RCC 7860 (cell line): ENCODE data around the gene FZD1.

Experiments used
- DNase-seq: peaks from one replicate; pipeline ENCODE4 v3.0.0-alpha.2; 2015; ENCODE audit warnings: low spot score
- FAIRE-seq: peaks from 2 replicates; lab custom pipeline; 2012; peaks lifted over from hg19 to GRCh38; lab: Jason Lieb, UNC

FZD1 gene

DNA sequence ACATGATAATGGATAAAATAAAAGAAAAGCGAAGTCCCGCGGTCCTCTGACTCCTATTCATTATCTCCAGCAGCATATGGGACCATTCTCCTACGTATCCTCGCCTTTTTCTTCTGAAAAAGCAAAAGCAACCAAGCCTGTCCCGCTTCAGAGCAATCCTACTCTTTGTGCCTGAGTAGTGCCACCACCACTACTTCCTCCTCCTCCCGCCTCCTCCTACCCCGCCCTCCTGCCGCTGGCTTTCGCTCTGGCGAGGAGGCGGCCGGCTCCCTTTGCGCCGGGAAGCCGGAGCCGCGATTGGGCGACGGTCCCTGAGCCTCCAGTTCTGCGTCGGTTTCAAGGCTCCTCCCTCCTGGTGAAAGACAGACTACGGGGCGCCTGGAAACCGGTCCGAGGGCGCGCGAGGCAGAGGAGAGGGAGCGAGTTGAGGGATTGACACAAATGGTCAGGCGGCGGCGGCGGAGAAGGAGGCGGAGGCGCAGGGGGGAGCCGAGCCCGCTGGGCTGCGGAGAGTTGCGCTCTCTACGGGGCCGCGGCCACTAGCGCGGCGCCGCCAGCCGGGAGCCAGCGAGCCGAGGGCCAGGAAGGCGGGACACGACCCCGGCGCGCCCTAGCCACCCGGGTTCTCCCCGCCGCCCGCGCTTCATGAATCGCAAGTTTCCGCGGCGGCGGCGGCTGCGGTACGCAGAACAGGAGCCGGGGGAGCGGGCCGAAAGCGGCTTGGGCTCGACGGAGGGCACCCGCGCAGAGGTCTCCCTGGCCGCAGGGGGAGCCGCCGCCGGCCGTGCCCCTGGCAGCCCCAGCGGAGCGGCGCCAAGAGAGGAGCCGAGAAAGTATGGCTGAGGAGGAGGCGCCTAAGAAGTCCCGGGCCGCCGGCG is at the start of gene FZD1:
FZD1 (plus strand) TSS at position 388 of the 878 bp plus-strand sequence; CDS start at position 836, 448 bp downstream.
- DNase-seq = peak; percentile 98
- FAIRE-seq = peak; percentile 93

DNA sequence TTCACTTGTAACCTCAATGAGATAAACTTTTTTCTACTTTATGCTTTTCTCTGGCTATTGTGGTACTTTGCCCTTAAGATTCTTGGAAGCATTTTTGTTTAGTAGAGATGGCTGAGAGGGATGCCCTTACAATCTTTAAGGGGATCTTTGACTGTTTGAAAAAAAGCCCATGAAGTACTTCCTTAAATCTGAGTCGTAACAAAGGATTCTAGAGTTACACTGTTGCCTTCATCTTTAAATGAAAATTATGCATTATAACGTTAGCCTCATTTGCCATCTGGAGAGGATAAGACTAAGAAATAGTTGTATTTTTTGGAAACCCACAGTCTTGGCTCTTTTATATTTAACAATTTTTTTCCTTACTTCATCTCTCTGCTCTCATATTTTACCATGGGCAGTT is 37.8 kb upstream of the FZD1 start:
- DNase-seq (no peak), FAIRE-seq (no peak)

DNA sequence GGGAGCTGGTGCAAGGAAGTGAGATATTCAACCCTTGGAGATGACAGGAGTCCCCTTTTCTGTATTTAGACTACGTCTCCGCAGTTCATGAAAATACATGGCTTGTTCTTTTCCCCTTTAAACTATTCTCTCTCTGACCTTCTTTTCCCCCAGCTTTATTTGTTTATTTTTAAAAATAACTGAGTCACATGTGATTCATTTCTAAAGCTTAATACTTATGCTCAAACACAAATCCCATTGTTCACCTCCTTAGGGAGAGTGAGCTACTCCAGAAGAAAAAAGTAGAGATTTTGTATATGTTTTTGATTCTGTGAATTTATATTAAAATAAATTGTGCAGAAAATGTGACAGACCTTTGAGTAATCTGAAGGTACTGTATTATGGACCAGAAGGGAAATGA is 35.9 kb upstream of the FZD1 start:
- no peak for FAIRE-seq
- DNase-seq = no peak

DNA sequence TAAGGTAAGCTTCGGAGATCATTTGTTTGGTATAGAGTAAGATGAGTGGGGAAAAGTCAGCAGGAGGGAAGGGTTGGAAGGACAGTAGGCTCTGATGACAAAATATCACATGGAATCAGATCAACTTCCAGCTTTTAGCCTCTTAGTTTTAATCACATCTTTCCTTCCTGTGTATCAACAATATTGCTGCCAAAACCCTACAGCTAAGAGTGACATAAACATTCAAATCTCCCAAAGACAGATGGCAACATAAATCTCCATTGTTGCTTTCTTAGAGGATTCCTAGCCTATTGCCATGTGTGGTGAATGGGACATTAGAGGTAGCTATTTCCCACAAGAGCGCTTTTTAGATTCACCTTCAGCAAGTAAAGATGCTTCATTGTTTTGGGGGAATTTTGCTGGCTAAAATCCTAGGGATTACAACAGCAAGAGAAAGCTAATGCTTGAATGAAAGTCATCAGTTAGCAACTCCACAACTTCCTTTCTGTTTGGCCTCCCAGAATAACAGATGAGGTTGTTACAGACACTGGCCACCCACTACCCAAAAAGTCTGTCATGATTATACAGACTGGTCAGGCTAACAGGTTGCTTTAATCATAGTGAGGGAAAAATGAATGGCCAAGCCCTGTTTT is 35.2 kb upstream of the FZD1 start:
- no peak for DNase-seq
- FAIRE-seq = no peak

DNA sequence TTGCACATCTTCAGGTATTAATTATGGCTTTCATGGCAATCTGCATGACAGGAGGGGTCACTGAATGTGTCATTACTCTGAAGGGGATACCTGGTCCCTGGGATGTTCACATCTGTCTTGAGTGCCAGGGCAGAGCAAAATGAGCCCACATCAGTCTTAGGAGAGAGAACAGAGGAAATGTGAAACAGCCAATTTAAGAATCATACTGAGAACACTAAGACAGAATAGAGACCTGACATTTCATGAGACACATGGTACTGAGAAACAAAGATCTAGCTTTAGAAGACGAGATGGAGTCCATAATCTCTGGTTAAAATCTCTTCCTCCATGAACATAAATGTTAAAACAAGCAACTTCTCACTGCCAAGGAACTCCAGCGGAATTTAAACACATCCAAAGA is 34.1 kb upstream of the FZD1 start:
- DNase-seq = no peak
- FAIRE-seq = no peak

DNA sequence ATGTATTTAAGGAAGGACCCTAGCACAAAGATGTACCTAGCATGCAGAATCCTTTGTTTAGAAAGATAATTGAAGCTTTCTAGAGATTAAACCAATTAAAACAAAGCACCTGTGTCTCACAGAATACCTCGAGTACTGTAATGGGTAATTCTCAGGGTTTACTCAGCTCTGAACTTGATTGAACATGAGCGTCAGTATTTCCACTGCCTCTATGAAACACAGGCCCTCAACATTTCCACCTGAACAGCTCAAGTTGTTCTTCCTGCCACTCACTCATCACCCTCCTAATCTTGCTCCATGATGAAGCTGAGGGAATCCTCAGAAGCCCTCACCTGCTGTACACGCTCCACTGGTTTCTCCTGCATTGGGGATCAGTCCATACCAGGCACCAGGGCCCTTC is 33.7 kb upstream of the FZD1 start:
- DNase-seq (no peak), FAIRE-seq (no peak)

DNA sequence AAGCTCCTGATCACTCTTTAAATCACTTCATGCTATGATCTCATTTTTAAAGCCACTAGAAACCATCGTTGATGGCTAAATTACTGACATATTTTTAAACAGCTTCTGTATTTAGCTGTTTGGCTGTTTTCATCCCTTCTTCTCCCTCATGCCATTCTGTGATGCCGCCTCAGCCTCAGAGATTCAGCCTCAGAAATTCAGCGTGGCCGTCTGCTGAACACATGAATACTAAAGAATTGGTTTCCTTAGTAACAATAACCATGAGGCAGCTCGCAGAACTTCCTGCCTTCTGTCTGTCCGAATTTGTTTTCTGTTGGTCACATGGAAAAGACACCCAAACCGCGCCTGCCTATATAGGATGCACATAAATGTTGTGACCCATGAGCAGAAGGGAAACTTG is 31.0 kb upstream of the FZD1 start:
- FAIRE-seq (no peak), DNase-seq (no peak)

DNA sequence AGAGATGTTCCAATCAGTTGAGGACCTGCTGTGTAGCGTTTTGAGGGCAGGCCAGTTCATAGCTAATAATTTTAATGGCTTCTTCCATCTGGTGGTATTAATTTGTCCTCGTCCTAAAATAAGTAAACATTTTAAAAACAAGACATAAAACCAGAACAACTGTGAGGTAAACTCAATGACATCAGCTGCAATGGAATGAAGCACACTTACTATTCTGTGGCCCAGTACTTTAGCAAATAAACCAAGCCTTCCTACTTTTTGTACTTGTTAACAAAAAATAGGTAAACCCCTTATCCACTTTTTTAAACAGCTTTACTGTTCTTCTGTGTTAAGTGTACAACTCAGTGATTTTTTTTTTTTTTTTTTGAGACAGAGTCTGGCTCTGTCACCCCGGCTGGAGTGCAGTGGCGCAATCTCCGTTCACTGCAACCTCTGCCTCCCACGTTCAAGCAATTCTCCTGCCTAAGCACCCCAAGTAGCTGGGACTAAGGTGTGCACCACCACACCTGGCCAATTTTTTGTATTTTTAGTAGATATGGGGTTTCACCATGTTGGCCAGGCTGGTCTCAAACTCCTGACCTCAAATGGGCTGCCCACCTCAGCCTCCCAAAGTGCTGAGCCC is 28.9 kb upstream of the FZD1 start:
- FAIRE-seq = no peak

DNA sequence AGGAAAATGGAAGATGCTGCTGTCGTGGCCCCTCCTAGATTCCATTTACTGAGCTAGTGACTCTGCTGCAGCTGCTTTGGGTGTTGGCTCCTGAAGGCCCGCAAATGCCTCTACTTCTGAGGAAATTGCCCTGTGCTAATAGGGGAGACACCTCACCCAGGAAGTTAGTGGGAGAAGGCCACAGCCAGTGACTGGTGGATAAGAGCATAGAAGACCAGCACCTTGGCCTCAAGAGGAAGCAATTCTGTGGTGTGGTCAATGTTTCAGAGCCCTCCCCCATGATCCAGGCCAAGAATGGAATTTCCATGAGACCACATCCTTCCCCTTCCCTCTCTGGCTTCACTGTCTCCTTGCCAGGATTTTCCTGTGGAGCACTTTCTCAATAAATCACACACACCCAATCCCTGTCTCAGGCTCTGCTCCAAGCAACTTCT is 25.0 kb upstream of the FZD1 start:
- peak; percentile 94 for DNase-seq
- peak; percentile 97 for FAIRE-seq

More for the DNA sequence above, 28.9 kb upstream of the FZD1 start:
- DNase-seq = no peak

DNA sequence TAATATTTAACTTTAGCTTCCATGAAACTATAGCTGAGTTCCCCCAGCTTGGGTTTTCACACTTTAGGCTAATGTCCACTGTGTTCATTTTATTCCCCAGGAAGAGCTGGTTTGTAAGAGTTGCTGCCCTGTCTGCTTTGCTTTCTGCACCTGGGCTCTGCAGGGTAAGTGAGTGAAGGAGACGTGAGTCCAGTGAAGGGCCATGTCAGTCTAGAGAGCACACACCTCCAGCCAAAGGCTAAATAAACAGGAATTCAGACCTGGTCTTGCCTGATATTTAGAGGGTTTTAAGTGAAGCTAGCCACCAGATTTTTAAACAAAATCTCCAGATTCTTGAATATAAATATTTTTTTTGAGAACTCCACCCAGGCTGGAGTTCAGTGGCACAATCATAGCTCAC is 24.5 kb upstream of the FZD1 start:
- FAIRE-seq = no peak
- no peak for DNase-seq

DNA sequence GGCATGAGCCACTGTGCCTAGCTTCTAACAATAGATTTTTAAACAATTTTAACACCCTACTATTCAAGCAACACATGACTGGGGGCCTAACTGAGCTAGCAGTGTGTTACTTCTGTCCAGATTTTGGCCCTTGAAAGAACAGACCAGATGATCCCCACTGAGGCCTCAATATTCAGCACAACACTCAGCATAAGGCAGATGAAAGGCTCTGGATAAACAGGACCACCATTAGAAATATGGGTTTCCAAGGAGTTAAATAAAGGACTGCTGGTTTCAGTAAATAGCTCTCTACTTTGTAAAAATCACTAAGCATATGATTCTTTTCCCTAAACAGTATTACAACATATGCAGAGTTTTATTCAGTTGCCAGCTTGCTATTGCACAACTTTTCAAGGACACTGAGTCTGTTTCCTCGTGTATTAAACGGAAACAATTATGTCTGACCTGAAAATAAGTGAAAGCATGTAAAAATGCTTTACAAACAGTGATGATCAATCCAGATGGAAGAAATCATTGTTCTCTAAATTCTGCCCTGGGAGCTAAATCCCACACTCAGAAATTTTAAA is 23.8 kb upstream of the FZD1 start:
- DNase-seq = no peak
- FAIRE-seq = no peak

DNA sequence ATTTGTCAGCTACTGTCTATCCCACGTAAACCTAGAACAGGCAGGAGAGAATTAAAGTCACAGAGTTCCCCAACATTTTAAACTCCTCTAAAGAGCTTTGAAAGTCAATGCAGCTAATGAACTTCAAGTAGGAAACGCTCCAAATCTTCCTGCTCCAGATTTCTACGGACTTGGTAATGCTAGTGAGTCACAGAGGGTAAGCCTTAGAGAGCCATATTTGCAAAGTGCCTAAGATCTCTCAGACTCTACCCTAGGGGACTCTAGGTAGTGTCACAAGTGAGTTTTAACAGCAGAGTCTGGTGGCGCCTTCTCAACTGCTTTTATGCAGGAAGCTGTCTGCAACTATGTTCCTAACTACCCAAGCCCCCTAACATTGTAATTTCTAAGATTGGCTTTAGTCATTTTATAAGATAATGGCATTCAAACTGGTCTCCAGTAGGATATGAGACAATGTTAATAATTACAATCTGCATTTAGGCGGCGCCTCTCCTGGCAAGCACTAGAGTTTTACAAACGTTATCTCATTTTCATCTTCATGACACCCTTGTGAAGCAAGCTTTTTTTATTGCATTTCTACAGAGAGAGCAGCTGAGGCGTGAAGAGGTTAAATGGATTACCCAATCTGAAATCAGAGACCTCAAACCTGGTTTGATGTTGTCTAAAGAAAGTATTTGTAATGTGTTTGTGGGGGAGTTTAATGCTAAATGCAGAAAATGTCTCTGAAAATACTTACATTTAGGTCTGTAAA is 22.0 kb upstream of the FZD1 start:
- FAIRE-seq (peak; percentile 91), DNase-seq (peak; percentile 81)

DNA sequence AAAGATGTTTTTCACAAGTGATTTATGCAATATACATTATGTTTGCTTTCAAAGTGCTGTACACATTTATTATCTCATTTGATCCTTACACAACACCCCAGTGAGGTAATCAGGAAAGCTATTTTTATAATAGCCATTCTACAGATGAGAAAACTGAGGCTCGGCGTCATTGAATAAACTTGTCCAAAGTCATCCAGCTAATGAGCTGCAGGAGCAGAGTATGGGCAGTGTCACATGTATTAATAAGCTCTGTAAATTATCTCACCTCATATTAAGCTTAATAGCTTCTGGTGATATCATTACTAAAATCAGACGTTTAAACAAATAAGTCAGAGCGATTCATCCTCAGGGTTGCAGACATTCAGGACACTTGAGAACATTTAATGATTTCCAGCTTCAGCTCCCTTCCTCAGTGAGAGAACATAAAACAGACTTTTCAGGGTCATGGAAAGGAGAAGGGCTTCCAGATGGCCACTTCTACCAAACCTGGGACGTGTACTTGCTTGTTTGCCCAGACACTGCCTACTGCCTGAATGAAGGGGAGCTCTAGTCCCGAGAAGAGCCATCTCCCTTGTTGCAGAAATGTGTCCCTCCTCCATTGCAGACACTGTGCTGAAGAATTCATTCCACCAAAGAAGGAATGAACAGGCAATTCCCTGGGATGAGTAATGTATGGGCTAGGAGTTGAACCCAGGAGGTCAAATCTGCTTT is 20.5 kb upstream of the FZD1 start:
- FAIRE-seq (no peak), DNase-seq (peak; percentile 53)

DNA sequence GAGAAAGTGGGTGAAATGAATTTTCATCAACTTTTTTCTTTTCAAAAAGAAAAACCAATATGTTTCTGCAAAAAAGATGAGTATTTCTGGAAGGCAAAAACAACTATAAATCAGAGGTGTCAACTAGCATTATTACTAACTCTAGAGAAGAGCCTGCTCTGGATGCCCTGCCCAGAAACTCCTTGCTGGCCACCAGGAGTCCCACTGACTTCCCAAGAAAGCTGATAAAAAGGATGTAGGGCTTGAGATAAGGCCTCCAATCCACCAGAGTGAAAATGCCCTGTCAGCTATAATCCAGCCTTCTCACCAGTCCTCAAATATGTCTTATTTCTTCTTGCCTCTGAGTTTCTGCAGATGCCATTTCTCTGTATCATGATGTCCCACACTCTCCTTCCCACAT is 16.7 kb upstream of the FZD1 start:
- no peak for FAIRE-seq

DNA sequence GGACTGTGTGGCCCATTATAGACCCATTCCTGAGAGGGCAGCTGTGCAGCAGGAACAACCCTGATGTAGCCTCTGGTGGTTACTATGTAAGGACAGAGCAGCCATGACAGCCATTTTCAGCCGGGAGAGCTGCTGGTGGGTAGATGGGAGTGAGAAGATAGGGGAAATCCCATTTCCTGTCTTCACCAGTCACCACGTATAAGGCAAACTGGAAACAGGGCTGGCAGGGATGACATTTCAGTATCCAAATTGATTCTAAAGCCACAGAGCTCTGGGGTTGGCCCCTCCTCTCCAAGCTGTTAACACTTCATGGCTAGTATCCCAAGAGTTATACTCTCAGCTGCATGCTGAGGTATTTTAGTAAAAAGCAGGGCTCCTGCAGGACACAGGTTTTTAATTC is 15.2 kb upstream of the FZD1 start:
- DNase-seq (peak; percentile 60), FAIRE-seq (peak; percentile 15)

More for the DNA sequence above, 16.7 kb upstream of the FZD1 start:
- DNase-seq = no peak

DNA sequence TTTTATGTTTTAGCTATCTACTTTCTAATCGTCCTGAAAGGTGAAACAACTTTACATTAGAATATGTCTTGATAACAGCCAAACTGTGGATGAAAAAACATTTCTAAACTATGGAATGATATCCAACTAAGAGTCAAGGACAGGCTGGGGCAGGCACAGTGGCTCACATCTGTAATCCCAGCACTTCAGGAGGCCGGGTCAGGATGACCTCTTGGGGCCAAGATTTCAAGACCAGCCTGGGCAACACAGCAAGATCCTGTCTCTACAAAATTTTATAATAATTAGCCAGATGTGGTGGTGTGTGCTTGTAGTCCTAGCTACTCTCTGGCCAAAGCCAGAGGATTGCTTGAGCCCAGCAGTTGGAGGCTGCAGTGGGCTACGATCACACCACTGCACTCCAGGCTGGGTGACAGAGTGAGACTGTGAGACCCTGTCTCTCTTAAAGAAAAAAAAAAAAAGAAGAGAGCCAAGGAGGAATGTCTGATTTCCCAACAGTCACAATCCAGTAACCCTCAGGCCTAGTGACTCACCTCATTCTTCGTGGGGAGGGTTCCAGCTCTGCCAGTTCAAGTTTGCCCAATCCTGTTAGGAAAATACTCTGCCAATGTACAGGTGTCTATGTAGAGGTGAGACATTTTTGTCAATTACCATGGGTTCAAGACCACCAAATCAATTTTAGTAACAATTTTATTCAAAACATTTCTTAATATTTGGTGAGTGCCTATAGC is 14.6 kb upstream of the FZD1 start:
- DNase-seq (peak; percentile 72), FAIRE-seq (peak; percentile 86)

DNA sequence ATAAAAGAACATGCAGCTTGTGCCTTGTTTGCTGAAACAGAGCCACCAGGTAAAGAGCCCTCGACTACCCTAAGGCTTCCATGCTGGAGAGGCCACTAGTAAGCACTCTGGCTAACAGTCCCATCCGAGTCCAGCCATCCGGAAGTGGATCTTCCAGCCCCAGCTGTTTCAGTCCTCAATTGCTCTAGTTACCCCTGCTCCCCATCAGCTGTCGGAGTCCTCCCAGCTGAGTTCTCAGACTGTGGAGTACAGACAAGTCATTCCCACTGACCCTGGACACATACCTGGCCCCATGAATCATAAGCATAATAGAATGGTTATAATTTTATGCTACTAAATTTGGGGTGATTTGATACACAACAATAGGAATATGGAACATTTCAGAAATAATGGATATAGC is 13.5 kb upstream of the FZD1 start:
- DNase-seq (no peak), FAIRE-seq (no peak)

DNA sequence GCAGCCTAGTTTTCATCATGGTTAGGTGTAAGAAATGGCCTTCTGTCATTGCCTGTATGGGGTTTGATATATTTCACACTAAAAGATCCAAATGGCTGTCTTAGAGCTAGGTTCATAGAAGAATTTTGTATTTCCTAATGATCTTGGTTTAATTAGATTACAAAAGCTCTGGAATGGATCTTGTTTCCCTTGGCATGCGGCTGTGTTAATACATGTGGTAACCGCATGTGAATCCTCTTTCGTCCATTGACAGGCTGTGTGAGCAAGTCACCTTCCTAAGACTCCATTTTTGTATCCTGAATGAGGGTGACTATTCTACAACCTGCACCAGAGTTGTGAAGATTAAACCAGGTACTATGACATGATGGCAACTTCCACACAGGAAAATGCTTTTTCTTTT is 12.4 kb upstream of the FZD1 start:
- FAIRE-seq (no peak), DNase-seq (no peak)

DNA sequence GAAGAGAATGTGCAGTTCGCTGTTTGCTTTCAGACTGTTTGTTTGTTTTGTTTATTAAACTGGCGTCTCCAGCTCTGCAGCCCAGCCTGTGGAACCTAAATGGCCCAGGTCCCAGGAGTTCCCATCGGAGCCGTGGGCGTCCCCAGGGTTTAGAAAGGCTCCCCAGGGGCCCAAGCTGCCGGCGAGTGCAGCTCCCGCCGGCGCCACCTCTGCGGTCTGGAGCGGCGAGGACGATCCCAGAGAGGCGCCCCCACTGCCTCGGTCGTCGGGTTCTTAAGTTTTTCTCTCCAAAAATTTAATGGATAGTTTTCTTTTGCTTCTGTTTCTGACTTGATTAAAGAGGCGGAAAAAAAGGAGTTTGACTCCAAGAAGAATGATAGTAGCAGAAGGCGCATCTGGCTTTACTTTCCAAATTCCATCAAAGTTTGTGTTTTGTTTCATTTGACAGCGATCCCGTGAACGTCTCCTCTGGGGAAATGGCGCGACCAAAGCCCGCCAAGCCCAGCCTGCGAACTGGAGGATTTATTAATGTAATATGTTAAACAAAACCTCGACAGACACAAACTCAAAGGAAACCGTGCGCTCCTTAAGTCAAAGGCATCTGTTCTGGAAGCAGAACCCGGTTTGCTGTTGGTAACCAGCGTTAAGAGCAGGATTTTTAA is 718 bp upstream of the FZD1 start:
- no peak for DNase-seq
- FAIRE-seq = no peak
